ENCODE measurements around the gene TRIM34.

GRCh38 chr11:5611627-5612026, 13.2 kb upstream of the TRIM34 start:
- no peak for TF ChIP-seq POLR2A (IDR thresholded peaks at IDR 0.05; ENCODE audit: low read depth, low read length)
- no peak for TF ChIP-seq POLR2AphosphoS5 (IDR thresholded peaks at IDR 0.05; ENCODE audit: low read depth, low read length)

Measured in GM12892 (cell line).